Measurements from ENCODE around the gene BICDL1.

GRCh38 chr12:120109570-120110267 lies 120.7 kb downstream of the BICDL1 start:
- TF ChIP-seq, protein P1, sequence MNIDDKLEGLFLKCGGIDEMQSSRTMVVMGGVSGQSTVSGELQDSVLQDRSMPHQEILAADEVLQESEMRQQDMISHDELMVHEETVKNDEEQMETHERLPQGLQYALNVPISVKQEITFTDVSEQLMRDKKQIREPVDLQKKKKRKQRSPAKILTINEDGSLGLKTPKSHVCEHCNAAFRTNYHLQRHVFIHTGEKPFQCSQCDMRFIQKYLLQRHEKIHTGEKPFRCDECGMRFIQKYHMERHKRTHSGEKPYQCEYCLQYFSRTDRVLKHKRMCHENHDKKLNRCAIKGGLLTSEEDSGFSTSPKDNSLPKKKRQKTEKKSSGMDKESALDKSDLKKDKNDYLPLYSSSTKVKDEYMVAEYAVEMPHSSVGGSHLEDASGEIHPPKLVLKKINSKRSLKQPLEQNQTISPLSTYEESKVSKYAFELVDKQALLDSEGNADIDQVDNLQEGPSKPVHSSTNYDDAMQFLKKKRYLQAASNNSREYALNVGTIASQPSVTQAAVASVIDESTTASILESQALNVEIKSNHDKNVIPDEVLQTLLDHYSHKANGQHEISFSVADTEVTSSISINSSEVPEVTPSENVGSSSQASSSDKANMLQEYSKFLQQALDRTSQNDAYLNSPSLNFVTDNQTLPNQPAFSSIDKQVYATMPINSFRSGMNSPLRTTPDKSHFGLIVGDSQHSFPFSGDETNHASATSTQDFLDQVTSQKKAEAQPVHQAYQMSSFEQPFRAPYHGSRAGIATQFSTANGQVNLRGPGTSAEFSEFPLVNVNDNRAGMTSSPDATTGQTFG (tag by site-specific recombination; IDR thresholded peaks at IDR 0.05; ENCODE audit: borderline replicate concordance) = no peak
- TF ChIP-seq TRIM28 (IDR thresholded peaks at IDR 0.05; ENCODE audit: borderline replicate concordance, low read length) = no peak
- TF ChIP-seq ZNF596 (tag by site-specific recombination; IDR thresholded peaks at IDR 0.05) = no peak
- TF ChIP-seq ZSCAN23 (tag by site-specific recombination; IDR thresholded peaks at IDR 0.05) = no peak
- no peak for TF ChIP-seq ZNF473 (tag by site-specific recombination; IDR thresholded peaks at IDR 0.05)
- TF ChIP-seq CTCF (tag by site-specific recombination; IDR thresholded peaks at IDR 0.05) = no peak
- TF ChIP-seq ZBTB1 (tag by site-specific recombination; IDR thresholded peaks at IDR 0.05) = no peak
- no peak for TF ChIP-seq ZNF214 (tag by site-specific recombination; IDR thresholded peaks at IDR 0.05; ENCODE audit: borderline replicate concordance)
- TF ChIP-seq ZBTB7A (tag by site-specific recombination; IDR thresholded peaks at IDR 0.05; ENCODE audit: low read depth) = no peak
- TF ChIP-seq ZNF426 (tag by site-specific recombination; IDR thresholded peaks at IDR 0.05) = no peak
